HFF-Myc (cell line): Measurements from ENCODE around the gene MAP3K12.
"Not testable (repeated sequence)": the region's sequence is repeated elsewhere in the genome, so short reads cannot be mapped to it uniquely, and the experiment has no call there.

Source experiments
- DNase-seq: peaks from one replicate; pipeline ENCODE4 v3.0.0-alpha.2; 2011; ENCODE audit warnings: low read depth; ENCODE audit errors: extremely low read depth
- H3K4me3 ChIP-seq: replicated peaks from 2 replicates; pipeline ENCODE4 v1.5.1; 2011; ENCODE audit warnings: low read depth, mild to moderate bottlenecking, control low read depth, low read length
- CTCF ChIP-seq: IDR thresholded peaks from 2 replicates; pipeline ENCODE4 v1.5.1; 2012; ENCODE audit warnings: mild to moderate bottlenecking, low read depth, low read length, control low read depth; ENCODE audit errors: missing control alignments

Gene MAP3K12

GRCh38 chr12:53484686-53485575, 14.3 kb downstream of the MAP3K12 start:
- no peak for DNase-seq
- no peak for TF ChIP-seq CTCF
- no peak overlapping the region for H3K4me3 ChIP-seq

- DNase-seq: no peak
- TF ChIP-seq CTCF: no peak
These were observed 15.3 kb downstream of the MAP3K12 start for GRCh38 chr12:53483979-53484377.

GRCh38 chr12:53483225-53483978, 15.9 kb downstream of the MAP3K12 start:
- TF ChIP-seq CTCF: no peak
- no peak for DNase-seq
- no peak overlapping the region for H3K4me3 ChIP-seq

More at GRCh38 chr12:53483979-53484377, 15.3 kb downstream of the MAP3K12 start:
- no peak overlapping the region for H3K4me3 ChIP-seq

DNA sequence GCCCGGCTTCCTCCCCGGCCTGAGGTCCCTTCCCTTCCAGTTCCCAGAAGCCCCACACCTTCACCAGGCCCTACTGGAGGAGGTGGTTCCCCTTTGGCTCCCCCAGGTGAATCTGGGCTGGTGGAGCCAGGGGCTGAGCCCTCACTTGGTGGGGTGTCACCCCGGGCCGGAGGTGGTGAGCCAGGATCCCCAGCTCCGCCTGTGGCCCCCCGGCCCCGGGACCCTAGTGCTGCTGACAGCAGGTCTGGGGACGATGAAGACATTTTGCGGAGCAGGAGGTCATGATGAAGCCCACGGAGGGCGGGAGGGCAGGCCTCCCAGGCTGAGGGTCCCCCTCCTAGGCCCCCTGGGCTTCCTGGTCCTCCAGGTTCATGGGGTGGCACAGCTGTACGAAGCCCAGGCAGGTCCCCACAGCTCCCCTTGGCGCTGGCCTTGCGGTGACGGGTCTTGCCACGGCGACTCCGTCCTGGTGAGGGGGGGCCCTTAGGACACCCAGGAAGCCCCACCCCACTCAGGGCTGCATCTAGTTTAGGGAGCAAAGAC, 16.6 kb downstream of the MAP3K12 start:
- H3K4me3 ChIP-seq: no peak overlapping the region
- no peak for TF ChIP-seq CTCF
- DNase-seq: no peak

DNA sequence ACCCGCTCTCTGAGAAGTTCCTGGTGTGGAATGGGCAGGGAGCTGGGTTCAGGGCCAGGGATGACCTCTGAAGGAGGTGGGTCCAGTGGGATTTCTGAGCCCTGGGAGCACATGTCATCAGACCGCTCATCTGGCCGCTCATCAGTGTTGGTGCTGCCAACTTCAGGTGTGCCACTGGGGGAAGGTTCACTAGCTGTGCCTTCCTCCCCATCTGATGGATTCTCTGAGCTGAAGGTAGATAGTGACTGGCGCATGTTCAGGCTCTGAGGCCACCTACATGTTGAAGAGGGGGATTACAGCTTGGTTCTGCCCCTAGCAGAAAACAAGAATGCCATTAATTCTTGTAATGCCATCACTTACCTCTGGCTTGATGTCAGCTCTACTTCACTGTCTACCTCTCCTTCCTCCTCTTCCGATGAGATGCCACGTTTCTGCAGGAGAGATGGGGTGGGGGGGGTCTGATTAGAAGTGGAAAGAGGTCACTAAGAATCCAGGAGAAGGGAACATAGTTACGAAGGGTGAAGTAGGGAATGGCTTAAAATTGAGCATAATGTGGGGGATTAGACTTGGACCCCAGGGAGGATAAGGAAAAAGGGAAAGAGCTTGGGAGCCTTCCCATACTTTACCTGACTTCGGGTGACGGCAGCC, 17.2 kb downstream of the MAP3K12 start:
- DNase-seq: no peak
- no peak overlapping the region for H3K4me3 ChIP-seq
- TF ChIP-seq CTCF: no peak

DNA sequence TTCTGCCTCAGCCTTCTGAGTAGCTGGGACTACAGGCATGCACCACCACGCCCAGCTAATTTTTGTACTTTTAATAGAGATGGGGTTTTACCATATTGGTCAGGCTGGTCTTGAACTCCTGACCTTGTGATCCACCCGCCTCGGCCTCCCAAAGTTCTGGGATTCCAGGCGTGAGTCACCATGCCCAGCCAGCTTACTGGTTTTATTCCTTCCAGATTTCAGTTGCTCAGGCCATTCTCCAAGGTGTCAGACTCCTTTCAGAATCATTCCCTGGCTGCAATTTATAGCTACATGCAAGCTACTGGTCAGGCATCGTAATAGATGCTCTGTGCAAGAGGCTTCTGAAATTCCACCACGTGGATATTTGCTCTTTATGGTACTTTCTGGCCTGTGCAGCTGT, 17.8 kb downstream of the MAP3K12 start:
- H3K4me3 ChIP-seq, DNase-seq: not testable (repeated sequence)
